ENCODE measurements around the gene TNIK. TPM values are rescaled to one million over a fixed set of nuclear protein-coding genes. Genes with fewer than 3 reads are reported as not detected.

TNIK gene
- total and polyA plus RNA-seq, 2 of the 4 experiments (the other 2 are of a cell fraction) = 3.4 to 6.3 TPM

DNA sequence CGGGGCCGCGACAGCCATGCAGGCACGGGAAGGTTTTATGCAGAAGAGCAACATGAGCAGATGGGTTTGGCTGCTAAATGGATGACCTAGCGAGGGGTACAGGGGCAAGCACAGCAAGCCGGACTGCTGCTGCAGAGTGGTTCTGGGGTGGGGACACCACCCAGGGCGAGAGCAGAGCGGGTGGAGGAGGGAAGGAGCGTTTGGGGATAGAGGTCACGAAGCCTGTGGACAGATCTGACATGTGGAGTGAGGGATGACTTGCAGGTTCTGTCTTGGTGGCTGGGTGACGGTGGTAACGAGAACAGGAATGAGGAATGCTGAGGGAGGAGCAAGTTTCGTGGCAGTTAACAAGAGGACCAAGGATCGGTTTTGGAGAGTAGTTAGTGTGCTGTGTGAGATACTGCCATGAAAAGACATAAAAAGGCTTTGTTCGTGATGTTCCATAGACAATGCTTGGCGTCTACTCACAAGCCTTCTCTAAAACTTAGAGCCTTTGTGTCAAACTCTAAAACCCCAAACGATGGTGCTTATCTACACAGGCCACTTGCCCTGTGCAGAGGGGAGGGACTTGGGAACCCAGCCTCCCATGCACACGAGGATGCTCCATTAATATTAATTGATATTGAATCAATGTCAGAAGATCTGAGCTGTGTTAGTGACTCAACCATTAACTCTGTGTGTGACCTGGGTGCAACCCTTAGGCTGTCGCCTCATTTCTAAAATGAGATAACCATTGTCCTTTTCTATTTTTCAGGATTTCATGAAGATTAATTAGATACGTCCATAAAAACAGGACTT is 301.0 kb downstream of the TNIK start:
- TF ChIP-seq RFX5 (IDR thresholded peaks at IDR 0.05; ENCODE audit: low read depth, low read length) (no peak), FOS (IDR thresholded peaks at IDR 0.05; ENCODE audit: low read depth, low read length) (no peak), ELK1 (IDR thresholded peaks at IDR 0.05; ENCODE audit: borderline replicate concordance, low read depth, low read length) (no peak), RCOR1 (IDR thresholded peaks at IDR 0.05; ENCODE audit: insufficient replicate concordance, low read length) (no peak), CEBPB (IDR thresholded peaks at IDR 0.05; ENCODE audit: low read depth, low read length) (no peak), NFE2L2 (IDR thresholded peaks at IDR 0.05; ENCODE audit: low read depth, low read length) (no peak)
- peaks cover 6% of the 10 kb centered on the region for H3K36me3 ChIP-seq (ENCODE audit: control insufficient read depth, insufficient read depth, low read length)
- dilution Hi-C loops (cut with HindIII; ENCODE audit: low sequenced_read_pairs, unreplicated experiment) (no loop called here), intact Hi-C loops (cut with micrococcal nuclease) (no loop called here), in situ Hi-C loops (cut with MboI; ENCODE audit: low sequenced_read_pairs) (no loop called here)
- ChIA-PET POLR2A (ENCODE audit: unreplicated experiment) (no interaction called here), CTCF (interaction anchor here (0.8 kb wide), 1 partner anchor 13 kb away, joined by 3 read pairs; no protein-coding TSS in a partner anchor)
- no peaks in the 10 kb centered on the region for H3K27me3 ChIP-seq (ENCODE audit: control insufficient read depth, insufficient read depth, low read length)
- H3K9ac ChIP-seq (ENCODE audit: low read depth, low read length) = no peak overlapping the region
- H3K56ac ChIP-seq (ENCODE audit: extremely low read depth, insufficient read depth, low read length) = no peak overlapping the region
- no peaks in the 10 kb centered on the region for H3K4me1 ChIP-seq (ENCODE audit: control insufficient read depth, insufficient read depth, low read length)
- H3K9me1 ChIP-seq (ENCODE audit: insufficient read depth, low read length) = peaks cover 6% of the 10 kb centered on the region; the same call in 1 of the 2 replicates
- no peak overlapping the region for H2BK120ac ChIP-seq (ENCODE audit: low read depth, low read length)
- no peak overlapping the region for H3K14ac ChIP-seq (replicated peaks; ENCODE audit: low read depth, low read length)
- ATAC-seq (ENCODE audit: low read depth) (no peak), DNase-seq (no peak)
- no peak overlapping the region for H4K8ac ChIP-seq (ENCODE audit: low read depth in 2 of 2, low read length in 2 of 2)
- H3K9me3 ChIP-seq (ENCODE audit: control insufficient read depth, insufficient read depth, low read length) = peaks cover 5% of the 10 kb centered on the region
- no peak overlapping the region for H2AK9ac ChIP-seq (replicated peaks; ENCODE audit: low read depth, low read length, poor library complexity)
- no peak overlapping the region for H3K18ac ChIP-seq (ENCODE audit: low read depth, low read length)
- no peak overlapping the region for H3K27ac ChIP-seq (ENCODE audit: insufficient read depth, low read length)
- H4K5ac ChIP-seq (ENCODE audit: low read depth, low read length) = no peak overlapping the region
- no peak overlapping the region for H2BK15ac ChIP-seq (ENCODE audit: low read depth, low read length)
- no peak overlapping the region for H4K91ac ChIP-seq (ENCODE audit: insufficient read depth, low read depth, low read length)
- no peak overlapping the region for H2AFZ ChIP-seq (replicated peaks; ENCODE audit: low read length, poor library complexity)
- H2AK5ac ChIP-seq (ENCODE audit: low read depth, low read length) = no peak overlapping the region
- 90% methylated on average over 10 of the region's 20 CpGs; no CpG with 5 or more reads in 1 of the 2 experiments for WGBS, 2 experiments (ENCODE audit: extremely low coverage in 2 of 2, insufficient read length in 1 of 2)
- no peak overlapping the region for H3K4me3 ChIP-seq (ENCODE audit: insufficient read depth, low read depth, low read length)
- no peak overlapping the region for H2BK20ac ChIP-seq (ENCODE audit: low read depth, low read length)
- BruUV-seq (replicated peaks) = no TSS peak
- no peak overlapping the region for H3K4ac ChIP-seq (ENCODE audit: low read depth, low read length)
- no peak overlapping the region for H2BK5ac ChIP-seq (ENCODE audit: low read depth, low read length, poor library complexity, severe bottlenecking)
- no peak overlapping the region for H3K4me2 ChIP-seq (ENCODE audit: low read depth, low read length)
- H3K79me1 ChIP-seq (ENCODE audit: low read depth in 1 of 2, low read length in 2 of 2) = no peaks in the 10 kb centered on the region
- H4K20me1 ChIP-seq (ENCODE audit: insufficient read depth, low read length) = no peaks in the 10 kb centered on the region
- no peak overlapping the region for H3K23ac ChIP-seq (ENCODE audit: low read depth, low read length)

All from IMR-90 (cell line).